GM19239 (cell line): ENCODE data around the gene BNC2.

Experiments
- DNase-seq: peaks from one replicate; pipeline ENCODE4 v3.0.0; 2011; ENCODE audit warnings: low spot score; ENCODE audit not compliant: insufficient read length
- FAIRE-seq: peaks from 2 replicates; lab custom pipeline; 2011; peaks lifted over from hg19 to GRCh38; lab: Jason Lieb, UNC

The BNC2 gene

GRCh38 chr9:16771356-16771755 is 99.1 kb downstream of the BNC2 start:
- FAIRE-seq: no peak

DNA sequence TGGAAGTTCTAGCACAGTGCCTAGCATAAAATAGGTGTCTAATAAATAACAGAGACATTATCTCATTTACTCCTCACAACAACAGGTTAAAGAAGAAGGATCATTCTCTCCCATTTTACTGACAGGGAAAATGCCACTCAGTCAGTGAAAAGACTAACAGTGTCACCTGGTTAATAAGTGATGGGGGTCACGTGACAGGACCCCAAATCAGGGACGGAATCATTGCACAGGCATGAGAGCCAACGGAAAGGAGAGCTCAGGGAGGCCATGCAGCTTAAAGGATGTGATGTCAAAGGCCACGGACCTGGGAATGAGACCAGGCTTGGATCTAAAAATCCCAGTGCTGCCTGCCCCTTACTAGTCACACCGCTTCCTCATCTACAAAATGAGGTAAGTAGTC is 101.2 kb downstream of the BNC2 start:
- FAIRE-seq: no peak
- DNase-seq: no peak

More at GRCh38 chr9:16771356-16771755, 99.1 kb downstream of the BNC2 start:
- DNase-seq: no peak

- FAIRE-seq: no peak
These were observed 101.7 kb downstream of the BNC2 start for GRCh38 chr9:16768816-16769215.

DNA sequence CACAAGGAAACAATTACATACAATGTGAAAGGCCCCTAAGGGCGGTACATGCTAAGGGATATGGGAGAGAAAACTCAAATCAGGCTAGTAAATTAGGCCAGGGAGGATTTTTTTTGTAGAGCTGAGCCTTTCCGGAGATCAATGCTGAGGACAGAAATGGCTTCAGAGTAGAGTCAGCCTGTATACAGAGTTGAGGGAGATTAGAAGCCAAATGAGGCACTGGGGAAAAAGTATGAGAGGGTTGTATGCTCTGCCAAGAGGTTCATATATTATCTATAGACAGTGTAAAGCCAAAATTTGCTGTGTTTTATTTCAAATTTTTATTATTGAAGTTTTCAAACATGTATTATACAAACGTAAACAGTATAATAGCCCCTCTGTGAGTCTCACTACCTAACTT is 103.1 kb downstream of the BNC2 start:
- DNase-seq (no peak), FAIRE-seq (no peak)

More at GRCh38 chr9:16768816-16769215, 101.7 kb downstream of the BNC2 start:
- DNase-seq: no peak

- no peak for DNase-seq
- no peak for FAIRE-seq
These were observed 106.5 kb downstream of the BNC2 start for GRCh38 chr9:16763946-16764345.

DNA sequence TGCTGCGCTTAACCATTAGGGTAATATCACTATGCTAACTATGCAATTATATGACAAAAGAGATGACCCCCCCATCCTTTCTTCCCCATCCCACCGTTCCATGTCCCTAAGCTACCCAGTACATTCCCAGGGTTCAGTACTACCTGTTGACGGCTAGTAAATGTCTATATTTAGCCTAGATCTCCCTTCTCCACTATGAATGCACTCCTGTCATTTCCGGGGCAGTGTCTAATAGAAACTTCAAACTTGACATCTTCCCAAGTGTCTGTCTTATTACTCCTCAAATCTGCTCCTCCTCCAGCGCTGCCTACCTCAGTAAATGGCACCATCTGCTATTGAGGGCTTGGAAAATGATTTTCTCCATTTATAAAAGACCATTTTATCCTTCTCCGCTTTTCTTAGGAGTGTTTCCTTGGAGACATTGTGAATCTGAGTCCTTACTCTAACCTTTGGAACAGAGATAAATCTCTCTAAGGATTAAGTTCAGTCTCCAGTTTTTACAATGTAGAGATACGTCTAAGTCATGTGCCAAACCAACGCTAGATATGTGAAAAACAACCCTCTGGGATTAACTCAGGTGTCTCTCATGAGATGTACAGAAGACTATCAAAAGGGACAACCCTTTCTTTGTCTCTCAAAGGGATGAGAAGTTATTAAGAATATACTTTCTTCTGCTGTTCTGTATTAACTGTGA is 114.9 kb downstream of the BNC2 start:
- FAIRE-seq (no peak), DNase-seq (no peak)

DNA sequence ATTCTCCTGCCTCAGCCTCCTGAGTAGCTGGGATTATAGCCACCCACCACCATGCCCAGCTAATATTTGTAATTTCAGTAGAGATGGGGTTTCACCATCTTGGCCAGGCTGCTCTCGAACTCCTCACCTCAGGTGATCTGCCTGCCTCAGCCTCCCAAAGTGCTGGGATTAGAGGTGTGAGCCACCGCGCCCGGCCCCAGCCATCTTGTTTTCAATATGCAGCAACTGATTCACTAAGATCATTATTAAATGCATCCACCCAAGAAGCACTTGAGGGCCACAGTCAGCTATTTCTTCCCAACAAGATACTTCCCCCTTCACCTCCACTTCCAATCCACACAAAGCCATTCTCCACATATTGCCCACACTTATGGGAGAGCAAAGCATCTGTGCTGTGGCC is 115.8 kb downstream of the BNC2 start:
- no peak for FAIRE-seq
- no peak for DNase-seq

DNA sequence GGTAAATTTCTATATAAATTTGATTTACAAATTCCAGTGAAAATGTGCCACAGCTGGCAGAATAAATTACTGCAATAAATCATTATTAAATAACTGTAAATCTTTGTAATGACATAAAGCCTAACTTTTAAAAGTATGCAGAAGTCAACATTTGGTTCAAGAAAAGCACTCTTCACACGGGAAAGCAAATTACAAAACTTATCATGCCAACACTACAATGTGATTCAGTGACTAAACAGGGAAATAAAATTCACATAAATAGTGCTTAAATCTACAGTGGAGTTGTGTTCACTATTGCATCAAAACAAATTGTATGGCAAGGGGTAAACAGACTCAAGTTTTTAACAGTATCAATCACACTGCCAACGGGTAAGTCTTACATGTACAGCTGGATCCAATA is 117.2 kb downstream of the BNC2 start:
- DNase-seq: no peak
- FAIRE-seq: no peak

DNA sequence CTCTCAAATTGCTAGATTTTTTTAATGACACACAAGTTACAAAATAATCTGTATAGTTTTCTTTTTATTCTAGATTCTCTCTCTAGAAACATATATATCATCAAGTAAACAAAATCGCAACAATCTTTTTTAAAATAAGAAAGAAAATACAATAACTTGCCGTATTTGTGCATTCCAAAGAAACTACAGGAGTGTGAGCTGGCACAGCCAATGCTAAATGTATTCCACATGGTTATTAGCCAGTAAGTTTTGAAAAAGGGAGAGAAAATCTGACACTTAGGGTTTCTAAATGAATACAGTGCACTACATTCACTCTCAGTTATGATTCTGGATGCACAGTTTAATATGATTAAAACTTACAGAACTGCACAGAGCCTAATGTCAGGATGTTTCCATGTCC is 117.9 kb downstream of the BNC2 start:
- DNase-seq (no peak), FAIRE-seq (no peak)

GRCh38 chr9:16750553-16750952 is 119.9 kb downstream of the BNC2 start:
- DNase-seq (no peak), FAIRE-seq (no peak)

- FAIRE-seq (no peak), DNase-seq (no peak)
These were observed 125.1 kb downstream of the BNC2 start for GRCh38 chr9:16745359-16745758.

DNA sequence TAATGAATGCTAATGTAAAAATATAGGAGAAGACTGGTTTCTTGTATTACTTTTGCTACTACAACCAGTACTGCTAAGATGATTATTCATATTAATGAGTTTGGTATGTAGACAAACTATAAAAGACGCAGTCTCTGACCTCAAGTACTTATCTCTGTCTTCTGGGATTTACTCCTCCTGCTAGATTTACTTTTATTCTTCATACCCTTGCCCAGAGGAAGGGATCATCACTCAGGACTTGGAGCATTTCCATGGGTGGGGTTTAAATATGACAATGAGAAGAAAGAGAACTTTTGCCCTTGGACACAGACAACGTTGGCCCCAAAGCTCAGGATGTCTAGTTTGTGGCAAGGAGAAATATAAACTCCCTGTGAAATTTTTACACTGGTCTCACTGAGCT is 126.1 kb downstream of the BNC2 start:
- FAIRE-seq (no peak), DNase-seq (no peak)

DNA sequence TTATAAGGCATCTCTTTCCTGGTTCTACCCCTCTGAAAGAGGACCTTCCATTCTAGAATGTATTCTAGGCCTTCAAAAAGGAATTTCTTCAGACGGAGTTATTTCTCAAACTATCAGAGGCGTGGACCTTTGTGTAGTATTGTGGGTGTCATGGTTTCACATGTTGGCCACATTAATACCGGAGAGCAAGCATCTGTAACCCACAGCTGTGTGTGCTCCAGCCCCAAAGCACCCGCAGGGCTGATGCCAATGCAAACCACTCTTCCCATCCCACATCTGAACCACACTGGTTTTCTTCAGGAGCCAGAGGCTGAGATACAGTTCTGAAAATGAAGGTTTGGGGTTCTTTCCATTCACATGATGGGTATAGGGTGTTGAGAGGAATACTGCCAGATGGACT is 127.1 kb downstream of the BNC2 start:
- FAIRE-seq: no peak

GRCh38 chr9:16735001-16735400 is 135.5 kb downstream of the BNC2 start:
- DNase-seq: no peak
- no peak for FAIRE-seq

More for the DNA sequence above, 127.1 kb downstream of the BNC2 start:
- no peak for DNase-seq

DNA sequence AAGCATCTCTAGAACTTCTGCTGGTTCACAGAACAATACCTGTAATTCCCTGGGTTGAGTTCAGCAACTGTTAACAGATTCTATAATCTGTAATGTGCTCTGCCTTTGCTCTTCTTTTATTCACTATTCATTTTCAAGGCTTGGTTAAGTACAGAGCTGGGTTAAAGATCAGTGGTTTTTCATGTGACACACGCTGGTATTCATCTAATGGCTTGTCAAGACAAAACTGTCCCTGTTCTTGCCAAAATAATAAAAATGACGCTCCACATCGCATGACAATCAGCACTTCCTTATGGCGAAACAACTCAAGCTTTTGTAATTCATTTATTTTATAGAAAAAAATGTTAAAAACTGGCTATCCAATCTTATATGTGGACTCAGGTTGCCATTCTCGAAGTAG is 137.9 kb downstream of the BNC2 start:
- FAIRE-seq (no peak), DNase-seq (no peak)

DNA sequence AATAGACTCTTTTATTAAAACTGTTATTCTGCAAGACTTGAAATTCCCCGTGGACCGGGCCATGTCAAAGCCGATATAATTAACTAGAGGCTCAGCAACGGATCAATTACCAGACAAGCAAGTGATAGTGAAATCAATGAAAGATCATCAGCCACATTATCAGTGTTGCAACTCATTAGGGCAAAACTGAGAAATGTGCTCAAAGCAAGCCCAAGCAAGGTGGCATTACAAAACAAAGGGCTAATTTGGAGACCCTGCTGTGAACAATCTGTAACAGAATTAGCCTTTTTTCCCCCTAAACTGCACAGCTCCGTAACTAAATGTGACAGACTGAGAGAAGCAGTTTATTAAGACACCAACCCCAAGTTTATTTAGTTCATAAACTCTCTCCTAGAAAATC is 140.3 kb downstream of the BNC2 start:
- DNase-seq (no peak), FAIRE-seq (no peak)

DNA sequence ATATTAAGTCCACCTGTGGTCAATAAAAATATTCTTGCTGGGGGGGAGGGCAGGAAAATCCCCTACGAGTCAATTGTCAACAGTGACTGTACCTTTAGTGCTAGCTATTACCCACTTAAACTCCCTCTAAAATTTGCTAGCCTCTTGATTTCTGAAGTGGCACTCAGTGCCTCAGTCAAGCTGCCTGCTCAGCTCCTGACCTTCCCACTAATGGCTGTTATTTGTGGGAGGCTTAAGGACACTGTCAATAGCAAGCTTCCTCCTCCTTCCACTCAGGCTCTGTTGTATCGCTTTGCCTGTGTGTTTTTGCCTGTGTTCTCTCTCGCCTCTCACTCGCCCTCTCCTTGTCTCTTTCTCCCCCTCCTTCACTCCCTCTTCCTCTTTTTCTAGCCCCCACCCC is 140.8 kb downstream of the BNC2 start:
- FAIRE-seq (no peak), DNase-seq (no peak)

DNA sequence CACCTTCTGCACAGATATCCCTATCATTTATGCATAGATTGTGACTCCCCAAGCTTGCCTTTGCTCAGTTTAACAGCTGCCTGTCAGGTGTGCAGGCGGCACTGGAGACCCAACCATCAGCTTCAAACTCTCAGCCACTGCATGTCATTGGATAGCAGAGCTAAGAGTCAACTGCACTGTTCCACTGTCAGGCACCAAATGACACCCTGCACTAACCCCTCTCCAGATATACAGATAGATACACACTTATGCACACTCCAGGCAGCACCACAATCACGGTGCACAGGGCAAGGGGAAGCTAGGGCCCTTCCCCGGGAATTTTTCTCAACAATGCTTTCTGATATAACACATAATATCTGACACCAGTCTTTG is 142.3 kb downstream of the BNC2 start:
- FAIRE-seq (no peak), DNase-seq (no peak)

GRCh38 chr9:16727452-16728136 is 142.9 kb downstream of the BNC2 start:
- FAIRE-seq: no peak
- no peak for DNase-seq

DNA sequence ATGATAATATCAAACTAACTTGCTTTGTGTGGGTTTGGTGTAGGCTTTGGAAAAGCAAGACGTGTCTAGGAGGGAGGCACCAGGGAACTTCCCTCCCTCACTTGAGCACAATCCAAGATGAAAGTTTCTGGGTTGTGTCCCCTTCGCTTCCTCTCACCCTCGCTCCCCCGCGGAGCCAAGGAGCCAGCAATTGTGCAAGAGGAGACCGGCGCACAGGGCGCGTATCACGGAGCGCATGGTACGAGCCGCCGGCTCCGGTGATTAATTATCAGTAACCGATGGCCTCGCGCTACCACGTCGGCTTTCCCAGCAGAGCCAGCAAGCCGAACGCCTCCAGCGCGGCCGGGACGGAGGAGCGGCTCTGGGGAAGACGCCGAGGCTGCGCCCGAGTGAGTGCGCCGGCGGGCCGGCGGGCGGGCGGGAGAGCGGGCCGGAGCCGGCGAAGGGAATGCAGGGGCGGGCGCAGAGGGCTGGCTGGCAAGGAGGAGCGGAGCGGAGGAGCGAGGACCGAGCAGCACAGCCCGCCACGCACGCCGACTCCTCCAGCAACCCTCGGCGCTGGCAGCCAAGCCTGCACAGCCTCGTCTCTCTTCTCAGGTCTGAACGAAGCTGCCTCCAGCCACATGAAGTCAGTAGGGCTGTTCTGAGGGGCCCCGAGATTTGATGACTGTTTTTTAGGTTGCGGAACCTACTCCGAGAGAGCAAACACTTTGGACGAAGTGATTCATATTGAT is 143.6 kb downstream of the BNC2 start:
- FAIRE-seq: no peak
- DNase-seq: no peak

DNA sequence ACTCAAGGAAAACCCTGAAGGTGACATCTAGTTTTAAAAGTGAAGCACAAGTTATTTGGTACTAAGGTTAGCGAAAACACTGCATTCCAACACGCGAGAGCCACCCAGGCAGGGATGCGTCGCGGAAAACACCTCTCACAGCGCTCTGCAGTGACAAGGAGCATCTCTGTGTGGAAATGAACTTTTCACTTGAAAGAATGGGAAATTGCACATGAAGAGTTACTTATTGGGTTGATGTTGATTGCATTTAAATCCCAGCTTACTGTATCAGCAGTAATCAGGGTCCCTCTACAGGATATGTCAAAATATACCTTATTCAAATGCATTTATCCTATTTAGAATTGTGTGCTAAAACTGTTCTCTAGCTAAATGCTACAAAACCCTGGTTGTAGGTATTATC is 144.4 kb downstream of the BNC2 start:
- DNase-seq (no peak), FAIRE-seq (no peak)
